KMS-11 (cell line): ENCODE results near the gene MPEG1.

Experiments used
- H2AFZ ChIP-seq: fragments of 200-600 bp; sonication (generic); 2 replicates; pipeline ENCODE4 v1.6.1; 2016; ENCODE audit warnings: antibody characterized with exemption, mixed run types, low read depth
- H3K27ac ChIP-seq: fragments of 200-600 bp; sonication (generic); 2 replicates; pipeline ENCODE4 v1.6.1; 2016; ENCODE audit warnings: mild to moderate bottlenecking, mixed run types
- H3K27me3 ChIP-seq: fragments of 200-600 bp; sonication (generic); 2 replicates; pipeline ENCODE4 v1.6.1; 2017; ENCODE audit warnings: mild to moderate bottlenecking, low read depth, mixed run types, moderate library complexity; ENCODE audit not compliant: insufficient read depth
- H3K36me3 ChIP-seq: fragments of 200-600 bp; sonication (generic); 2 replicates; pipeline ENCODE4 v1.6.1; 2017; ENCODE audit warnings: mild to moderate bottlenecking, mixed run types; ENCODE audit not compliant: insufficient read depth
- H3K4me1 ChIP-seq: fragments of 200-600 bp; sonication (generic); 2 replicates; pipeline ENCODE4 v1.6.1; 2016; ENCODE audit warnings: mild to moderate bottlenecking, low read depth, mixed run types; ENCODE audit not compliant: poor library complexity, severe bottlenecking
- H3K4me2 ChIP-seq: fragments of 200-600 bp; sonication (generic); 2 replicates; pipeline ENCODE4 v1.7.0; 2016; ENCODE audit warnings: mild to moderate bottlenecking, mixed run types
- H3K4me3 ChIP-seq: fragments of 200-600 bp; sonication (generic); IDR thresholded peaks from 2 replicates; pipeline ENCODE4 v1.6.1; 2017; ENCODE audit warnings: low read depth, low read length, mixed read lengths; ENCODE audit not compliant: insufficient read depth
- H3K79me2 ChIP-seq: fragments of 200-600 bp; sonication (generic); 2 replicates; pipeline ENCODE4 v1.6.1; 2016; ENCODE audit warnings: low read depth, mixed run types; ENCODE audit not compliant: insufficient read depth
- H3K9ac ChIP-seq: fragments of 200-600 bp; sonication (generic); 2 replicates; pipeline ENCODE4 v1.6.1; 2016; ENCODE audit warnings: mild to moderate bottlenecking, mixed run types
- H4K20me1 ChIP-seq: fragments of 200-600 bp; sonication (generic); 2 replicates; pipeline ENCODE4 v1.6.1; 2016; ENCODE audit warnings: mild to moderate bottlenecking, mixed run types; ENCODE audit not compliant: insufficient read depth
- CTCF ChIP-seq: fragments of 200-600 bp; sonication (generic); conservative IDR thresholded peaks from 2 replicates; pipeline ENCODE4 v1.6.1; 2017; ENCODE audit warnings: low read depth, mild to moderate bottlenecking, antibody characterized with exemption, low read length, moderate library complexity, mixed read lengths

MPEG1 gene

GRCh38 chr11:59201353-59201752, 11.4 kb downstream of the MPEG1 start:
- H2AFZ ChIP-seq: no peak overlapping the region
- H3K36me3 ChIP-seq: no peaks in the 10 kb centered on the region

GRCh38 chr11:59200423-59200746, 12.3 kb downstream of the MPEG1 start:
- H3K4me1 ChIP-seq: peaks cover 26% of the 10 kb centered on the region
- H3K27me3 ChIP-seq: no peaks in the 10 kb centered on the region
- no peaks in the 10 kb centered on the region for H3K79me2 ChIP-seq
- H3K27ac ChIP-seq: peak overlapping the region; percentile 64; the same call in 1 of the 2 replicates
- peak overlapping the region; percentile 47; the same call in 1 of the 2 replicates for H2AFZ ChIP-seq
- TF ChIP-seq CTCF: no peak
- peak overlapping the region; percentile 50; the same call in 1 of the 2 replicates for H3K9ac ChIP-seq
- H3K4me3 ChIP-seq: no peak overlapping the region
- no peaks in the 10 kb centered on the region for H3K36me3 ChIP-seq
- H3K4me2 ChIP-seq: peak overlapping the region; percentile 69
- H4K20me1 ChIP-seq: no peaks in the 10 kb centered on the region

More at GRCh38 chr11:59201353-59201752, 11.4 kb downstream of the MPEG1 start:
- Histone ChIP-seq H3K27ac (no peak overlapping the region), H3K79me2 (no peaks in the 10 kb centered on the region), H4K20me1 (no peaks in the 10 kb centered on the region), H3K9ac (no peak overlapping the region), H3K27me3 (no peaks in the 10 kb centered on the region), H3K4me2 (no peak overlapping the region), H3K4me1 (peaks cover 26% of the 10 kb centered on the region), H3K4me3 (no peak overlapping the region)
- peak; percentile 52 for TF ChIP-seq CTCF

- Histone ChIP-seq H3K4me3 (no peak overlapping the region), H3K27ac (peak overlapping the region; percentile 64), H3K36me3 (no peaks in the 10 kb centered on the region), H3K27me3 (no peaks in the 10 kb centered on the region), H3K4me2 (peak overlapping the region; percentile 69), H2AFZ (peak overlapping the region; percentile 47), H3K4me1 (peaks cover 26% of the 10 kb centered on the region), H3K9ac (peak overlapping the region; percentile 50; the same call in 1 of the 2 replicates), H4K20me1 (no peaks in the 10 kb centered on the region), H3K79me2 (no peaks in the 10 kb centered on the region)
- TF ChIP-seq CTCF: no peak
Observed at GRCh38 chr11:59199546-59200422, 12.9 kb downstream of the MPEG1 start.

GRCh38 chr11:59198726-59199125, 14.0 kb downstream of the MPEG1 start:
- Histone ChIP-seq H3K4me1 (peaks cover 26% of the 10 kb centered on the region), H3K36me3 (no peaks in the 10 kb centered on the region), H3K27me3 (no peaks in the 10 kb centered on the region), H3K4me2 (no peak overlapping the region), H4K20me1 (no peaks in the 10 kb centered on the region), H3K79me2 (no peaks in the 10 kb centered on the region), H3K9ac (no peak overlapping the region), H3K27ac (no peak overlapping the region), H2AFZ (no peak overlapping the region), H3K4me3 (no peak overlapping the region)
- TF ChIP-seq CTCF: no peak
